ENCODE data around the gene SDK1. TPM values are rescaled to one million over a fixed set of nuclear protein-coding genes. Genes with fewer than 3 reads are reported as not detected.

Gene SDK1
- total and polyA plus RNA-seq, 2 of the 8 experiments (the other 6 are each of a cell fraction or from before 2014, with no cell fraction given), result 3.3 to 7.2 TPM

DNA sequence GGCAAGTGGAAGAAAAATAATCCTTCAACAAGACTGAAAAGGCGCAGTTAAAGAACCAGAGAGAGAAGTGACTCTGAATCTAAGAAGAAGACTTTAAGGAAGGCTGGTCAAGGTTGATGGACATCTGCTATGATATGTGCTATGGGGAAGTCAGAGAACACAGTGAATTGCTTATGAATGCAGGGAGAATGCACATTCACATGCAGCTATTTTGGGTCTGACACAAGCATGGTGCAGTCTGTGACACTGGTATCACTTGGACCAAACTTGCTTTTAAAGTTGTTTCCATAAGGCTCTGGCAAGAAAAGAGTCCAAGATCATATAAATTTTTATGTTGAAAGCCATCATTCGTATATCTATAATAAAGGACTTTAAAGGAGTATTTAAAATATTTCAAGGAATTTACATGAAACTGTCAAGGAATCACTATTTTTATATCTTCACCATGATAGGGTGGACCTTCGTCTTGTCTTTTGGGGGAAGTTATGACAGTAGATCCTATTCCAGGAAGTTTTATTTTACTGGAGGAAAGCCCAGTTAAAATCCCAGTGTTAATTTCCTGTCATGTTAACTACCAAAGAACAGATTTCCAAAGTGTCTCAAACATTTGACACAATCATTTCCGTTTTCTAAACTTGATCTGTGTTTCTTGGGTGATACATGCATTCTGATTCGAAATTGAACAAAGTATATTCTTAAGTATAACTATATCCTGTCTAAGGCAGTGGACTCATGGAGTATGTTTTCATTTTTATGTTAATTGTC, 239.6 kb downstream of the SDK1 start:
- no peak for TF ChIP-seq E2F6 (IDR thresholded peaks at IDR 0.05)
- TF ChIP-seq KDM4A (IDR thresholded peaks at IDR 0.05; ENCODE audit: low read depth, low read length, severe bottlenecking), result no peak
- no peak for TF ChIP-seq POLR2A (IDR thresholded peaks at IDR 0.05; ENCODE audit: control extremely low read depth in 1 of 2, low read depth in 2 of 2, low read length in 2 of 2)
- TF ChIP-seq EGR1 (IDR thresholded peaks at IDR 0.05; ENCODE audit: borderline replicate concordance, low read depth, low read length), result no peak
- TF ChIP-seq, protein P1, sequence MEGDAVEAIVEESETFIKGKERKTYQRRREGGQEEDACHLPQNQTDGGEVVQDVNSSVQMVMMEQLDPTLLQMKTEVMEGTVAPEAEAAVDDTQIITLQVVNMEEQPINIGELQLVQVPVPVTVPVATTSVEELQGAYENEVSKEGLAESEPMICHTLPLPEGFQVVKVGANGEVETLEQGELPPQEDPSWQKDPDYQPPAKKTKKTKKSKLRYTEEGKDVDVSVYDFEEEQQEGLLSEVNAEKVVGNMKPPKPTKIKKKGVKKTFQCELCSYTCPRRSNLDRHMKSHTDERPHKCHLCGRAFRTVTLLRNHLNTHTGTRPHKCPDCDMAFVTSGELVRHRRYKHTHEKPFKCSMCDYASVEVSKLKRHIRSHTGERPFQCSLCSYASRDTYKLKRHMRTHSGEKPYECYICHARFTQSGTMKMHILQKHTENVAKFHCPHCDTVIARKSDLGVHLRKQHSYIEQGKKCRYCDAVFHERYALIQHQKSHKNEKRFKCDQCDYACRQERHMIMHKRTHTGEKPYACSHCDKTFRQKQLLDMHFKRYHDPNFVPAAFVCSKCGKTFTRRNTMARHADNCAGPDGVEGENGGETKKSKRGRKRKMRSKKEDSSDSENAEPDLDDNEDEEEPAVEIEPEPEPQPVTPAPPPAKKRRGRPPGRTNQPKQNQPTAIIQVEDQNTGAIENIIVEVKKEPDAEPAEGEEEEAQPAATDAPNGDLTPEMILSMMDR (IDR thresholded peaks at IDR 0.05; ENCODE audit: control extremely low read depth in 1 of 3, insufficient read depth in 1 of 3, low read depth in 1 of 3, low read length in 3 of 3), result no peak
- no peak for TF ChIP-seq RAD21 (IDR thresholded peaks at IDR 0.05 in 1 of 2, conservative IDR thresholded peaks at IDR 0.05 in 1 of 2; ENCODE audit: low read depth in 2 of 2, low read length in 2 of 2)
- TF ChIP-seq SIN3A (conservative IDR thresholded peaks at IDR 0.05 in 1 of 2, IDR thresholded peaks at IDR 0.05 in 1 of 2; ENCODE audit: low read depth in 1 of 2, low read length in 2 of 2), result no peak
- TF ChIP-seq CBX5 (IDR thresholded peaks at IDR 0.05; ENCODE audit: low read depth, low read length), result no peak
- no peak overlapping the region for H3K4me2 ChIP-seq (ENCODE audit: insufficient read depth in 1 of 2, low read depth in 2 of 2, low read length in 2 of 2)
- no peak overlapping the region for H3K23ac ChIP-seq (ENCODE audit: insufficient read length)
- H2AFZ ChIP-seq (ENCODE audit: low read length), result no peak overlapping the region
- H3K27me3 ChIP-seq (replicated peaks in 1 of 4; ENCODE audit: control insufficient read depth in 3 of 4, extremely low read depth in 1 of 4, insufficient read depth in 3 of 4, low read length in 3 of 4), result no peaks in the 10 kb centered on the region
- H4K5ac ChIP-seq (ENCODE audit: insufficient read length, low read depth, low read length), result no peak overlapping the region
- H3K9me3 ChIP-seq (ENCODE audit: insufficient read depth in 2 of 2, low read depth in 1 of 2, low read length in 1 of 2), result no peaks in the 10 kb centered on the region
- no peaks in the 10 kb centered on the region for H3K79me1 ChIP-seq (ENCODE audit: low read depth, low read length)
- H2BK12ac ChIP-seq (ENCODE audit: low read depth, low read length), result no peak overlapping the region
- FAIRE-seq, result no peak
- 91% methylated on average over 5 of the region's 5 CpGs; no CpG with 5 or more reads in 1 of the 2 experiments for WGBS, 2 experiments (ENCODE audit: extremely low coverage in 1 of 2, insufficient coverage in 1 of 2, insufficient read length in 1 of 2, insufficient replicate concordance in 2 of 2, low coverage in 1 of 2, low lambda C conversion rate in 2 of 2, missing lambda C conversion rate in 1 of 2)
- no peak overlapping the region for H2BK20ac ChIP-seq (ENCODE audit: low read length)
- H4K91ac ChIP-seq (replicated peaks; ENCODE audit: insufficient read length, low read length), result no peak overlapping the region
- no peak overlapping the region for H3K4ac ChIP-seq (replicated peaks; ENCODE audit: insufficient read length, low read depth, low read length)
- ChIA-PET CTCF (ENCODE audit: partially characterized antibody) (interaction anchor here (0.7 kb wide), 1 partner anchor 181 kb away, joined by 3 read pairs; no protein-coding TSS in a partner anchor), POLR2A (ENCODE audit: partially characterized antibody) (no interaction called here)
- no peak overlapping the region for H2BK5ac ChIP-seq (ENCODE audit: low read depth, low read length)
- no peak overlapping the region for H2BK120ac ChIP-seq (replicated peaks; ENCODE audit: low read depth, low read length)
- no peak for DNase-seq (ENCODE audit: low read depth in 1 of 2, low spot score in 2 of 2)
- H4K8ac ChIP-seq (ENCODE audit: extremely low read depth, insufficient read depth, low read length), result no peak overlapping the region
- H3K14ac ChIP-seq (ENCODE audit: insufficient read length), result no peak overlapping the region
- no peaks in the 10 kb centered on the region for H3K23me2 ChIP-seq (ENCODE audit: low read depth, low read length)
- no peak overlapping the region for H3K18ac ChIP-seq (ENCODE audit: extremely low read depth, low read length)
- no peaks in the 10 kb centered on the region for H3K36me3 ChIP-seq (ENCODE audit: control insufficient read depth in 2 of 4, insufficient read depth in 4 of 4, low read length in 3 of 4)
- no peak overlapping the region for H2BK15ac ChIP-seq (ENCODE audit: low read length)
- H3K79me2 ChIP-seq (ENCODE audit: control insufficient read depth in 1 of 2, insufficient read depth in 2 of 2, low read length in 2 of 2), result no peaks in the 10 kb centered on the region
- H3K27ac ChIP-seq (ENCODE audit: low read depth, low read length), result no peak overlapping the region
- no peak overlapping the region for H3K9ac ChIP-seq (replicated peaks in 1 of 4; ENCODE audit: extremely low read depth in 1 of 4, low read depth in 3 of 4, low read length in 3 of 4)
- no peaks in the 10 kb centered on the region for H3K4me1 ChIP-seq (replicated peaks in 1 of 4; ENCODE audit: control insufficient read depth in 3 of 4, insufficient read depth in 4 of 4, low read length in 3 of 4)
- H3K56ac ChIP-seq (replicated peaks; ENCODE audit: insufficient read length, low read depth, low read length), result no peak overlapping the region
- H3K4me3 ChIP-seq (ENCODE audit: extremely low read depth in 1 of 4, insufficient read depth in 2 of 4, low read depth in 3 of 4, low read length in 4 of 4), result no peak overlapping the region
- H4K20me1 ChIP-seq (replicated peaks in 1 of 2; ENCODE audit: control insufficient read depth in 1 of 2, insufficient read depth in 2 of 2, low read length in 2 of 2), result no peaks in the 10 kb centered on the region
- H2AK5ac ChIP-seq (ENCODE audit: low read depth, low read length), result no peak overlapping the region
